ENCODE measurements around the gene SLC41A3.

- TF ChIP-seq CTCF (conservative IDR thresholded peaks at IDR 0.05; ENCODE audit: low read length) (no peak), EZH2phosphoT487 (IDR thresholded peaks at IDR 0.05; ENCODE audit: borderline replicate concordance) (no peak)
These were observed 21.1 kb upstream of the SLC41A3 start for GRCh38 chr3:126104742-126105605.

Measured in Loucy (cell line).